SK-N-SH treated with all-trans-retinoic acid at 6 μM for 48 hours (cell line): ENCODE data around the gene SUSD6.

Source experiments
- ATAC-seq: fragments of 200-7000 bp; cut with Tn5 transposase; 3 replicates; pipeline ENCODE4 v1.9.1; 2020; ENCODE audit warnings: mild to moderate bottlenecking, moderate library complexity
- ARNTL ChIP-seq: fragments of 450-650 bp; formaldehyde crosslinking; IDR thresholded peaks from 2 replicates; pipeline ENCODE4 v1.5.0; 2020; ENCODE audit warnings: low read depth, mild to moderate bottlenecking, moderate library complexity, borderline replicate concordance
- BACH2 ChIP-seq: fragments of 250-450 bp; sonication (Bioruptor Pico); IDR thresholded peaks from 2 replicates; pipeline ENCODE4 v1.9.0; 2021; ENCODE audit warnings: mild to moderate bottlenecking, borderline replicate concordance
- CSDC2 ChIP-seq: fragments of 250-450 bp; sonication (Bioruptor Pico); IDR thresholded peaks from 2 replicates; pipeline ENCODE4 v1.5.0; 2020; ENCODE audit warnings: mild to moderate bottlenecking, moderate library complexity
- GLIS3 ChIP-seq: fragments of 250-450 bp; sonication (Bioruptor Pico); IDR thresholded peaks from 2 replicates; pipeline ENCODE4 v1.5.0; 2020; ENCODE audit warnings: mild to moderate bottlenecking, moderate library complexity
- ISL1 ChIP-seq: fragments of 250-450 bp; sonication (Bioruptor Pico); IDR thresholded peaks from 2 replicates; pipeline ENCODE4 v2.1.2; 2022; ENCODE audit warnings: mild to moderate bottlenecking, moderate library complexity
- OSR1 ChIP-seq: fragments of 250-450 bp; sonication (Bioruptor Pico); IDR thresholded peaks from 2 replicates; pipeline ENCODE4 v1.8.0; 2022; ENCODE audit warnings: moderate library complexity, mild to moderate bottlenecking, inconsistent platforms
- PATZ1 ChIP-seq: fragments of 250-450 bp; sonication (Bioruptor Pico); IDR thresholded peaks from 2 replicates; pipeline ENCODE4 v1.8.0; 2020; ENCODE audit warnings: mild to moderate bottlenecking, moderate library complexity, borderline replicate concordance
- PPARA ChIP-seq: fragments of 250-450 bp; sonication (Bioruptor Pico); IDR thresholded peaks from 2 replicates; pipeline ENCODE4 v1.5.0; 2020; ENCODE audit warnings: mild to moderate bottlenecking, borderline replicate concordance
- SNAI2 ChIP-seq: fragments of 250-450 bp; sonication (Bioruptor Pico); IDR thresholded peaks from 2 replicates; pipeline ENCODE4 v1.5.0; 2020; ENCODE audit warnings: mild to moderate bottlenecking, moderate library complexity
- TCF4 ChIP-seq: fragments of 250-450 bp; sonication (Bioruptor Pico); IDR thresholded peaks from 2 replicates; pipeline ENCODE4 v1.8.0; 2021; ENCODE audit warnings: mild to moderate bottlenecking, moderate library complexity, borderline replicate concordance
- TOX ChIP-seq: fragments of 250-450 bp; sonication (Bioruptor Pico); IDR thresholded peaks from 2 replicates; pipeline ENCODE4 v1.8.0; 2021; ENCODE audit warnings: mild to moderate bottlenecking, moderate library complexity, borderline replicate concordance
- ZC3H10 ChIP-seq: fragments of 250-450 bp; sonication (Bioruptor Pico); IDR thresholded peaks from 2 replicates; pipeline ENCODE4 v1.5.1; 2021; ENCODE audit warnings: mild to moderate bottlenecking, moderate library complexity
- ZFP3 ChIP-seq: fragments of 250-450 bp; sonication (Bioruptor Pico); IDR thresholded peaks from 2 replicates; pipeline ENCODE4 v1.5.0; 2020; ENCODE audit warnings: mild to moderate bottlenecking, moderate library complexity
- ZFP30 ChIP-seq: fragments of 450-650 bp; formaldehyde crosslinking; IDR thresholded peaks from 2 replicates; pipeline ENCODE4 v1.5.0; 2022; ENCODE audit warnings: mild to moderate bottlenecking, moderate library complexity
- ZNF565 ChIP-seq: fragments of 450-650 bp; formaldehyde crosslinking; conservative IDR thresholded peaks from 2 replicates; pipeline ENCODE4 v1.5.0; 2020; ENCODE audit warnings: low read depth, mild to moderate bottlenecking, moderate library complexity
- ZNF70 ChIP-seq: fragments of 450-650 bp; formaldehyde crosslinking; IDR thresholded peaks from 2 replicates; pipeline ENCODE4 v1.5.0; 2020; ENCODE audit warnings: mild to moderate bottlenecking, moderate library complexity
- ZNF8 ChIP-seq: fragments of 450-650 bp; formaldehyde crosslinking; IDR thresholded peaks from 2 replicates; pipeline ENCODE4 v1.5.0; 2020; ENCODE audit warnings: mild to moderate bottlenecking, moderate library complexity
- TF ChIP-seq, protein P1 (sequence below): fragments of 250-450 bp; sonication (Bioruptor Pico); IDR thresholded peaks from 2 replicates; pipeline ENCODE4 v1.8.0; 2021; ENCODE audit warnings: low read depth, mild to moderate bottlenecking, moderate library complexity, borderline replicate concordance
- TF ChIP-seq, protein P2 (sequence below): fragments of 250-450 bp; sonication (Bioruptor Pico); IDR thresholded peaks from 2 replicates; pipeline ENCODE4 v1.5.1; 2021; ENCODE audit warnings: mild to moderate bottlenecking, moderate library complexity

SUSD6 gene

DNA sequence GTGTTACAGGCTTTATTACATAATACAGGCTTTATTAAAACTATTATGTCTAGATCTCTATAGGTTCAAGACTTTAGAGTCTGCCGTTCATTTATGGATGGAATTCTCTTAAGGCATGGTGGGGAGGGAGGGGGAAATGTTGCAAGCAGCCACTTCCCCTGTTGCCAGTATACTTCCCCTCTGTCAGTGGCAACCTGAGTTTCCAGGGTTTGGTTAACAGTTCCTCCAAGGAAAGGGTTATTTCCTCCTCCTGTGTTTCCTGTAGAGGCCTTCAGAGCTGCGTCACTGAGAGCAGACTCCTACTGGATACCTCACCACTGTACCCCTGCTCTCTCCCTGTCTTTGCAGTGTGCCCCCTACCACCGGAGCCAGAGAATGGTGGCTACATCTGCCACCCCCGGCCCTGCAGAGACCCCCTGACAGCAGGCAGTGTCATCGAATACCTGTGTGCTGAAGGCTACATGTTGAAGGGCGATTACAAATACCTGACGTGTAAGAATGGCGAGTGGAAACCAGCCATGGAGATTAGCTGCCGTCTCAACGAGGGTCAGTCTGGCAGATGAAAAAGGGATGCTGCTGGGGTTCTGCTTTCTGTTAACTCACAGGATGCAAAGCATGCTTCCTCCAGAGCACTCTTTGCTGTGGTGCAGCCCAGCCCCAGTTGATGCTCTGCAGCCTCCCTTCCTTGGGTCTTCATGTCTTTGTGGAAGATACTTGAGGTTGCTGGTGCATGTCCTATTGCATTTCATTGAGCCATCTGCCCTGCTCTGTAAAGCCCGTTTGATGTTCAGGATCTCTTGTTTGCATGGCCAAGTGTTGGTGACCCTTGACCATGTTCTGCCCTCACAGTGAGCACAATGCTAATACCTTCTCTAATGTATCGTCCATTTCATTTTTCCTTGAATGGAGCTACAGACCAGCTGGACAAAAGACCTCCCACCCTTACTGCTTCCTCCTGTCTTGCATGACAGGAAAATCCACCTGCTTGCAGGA, 91.9 kb downstream of the SUSD6 start:
- TF ChIP-seq PPARA (no peak), ZFP3 (no peak), ZNF565 (no peak), ZC3H10 (CRISPR knock-in tag) (no peak), PATZ1 (no peak), CSDC2 (CRISPR knock-in tag) (no peak), ARNTL (no peak), ISL1 (CRISPR knock-in tag) (no peak), SNAI2 (CRISPR knock-in tag) (no peak), TCF4 (CRISPR knock-in tag) (no peak), ZFP30 (no peak)
- TF ChIP-seq, protein P1, sequence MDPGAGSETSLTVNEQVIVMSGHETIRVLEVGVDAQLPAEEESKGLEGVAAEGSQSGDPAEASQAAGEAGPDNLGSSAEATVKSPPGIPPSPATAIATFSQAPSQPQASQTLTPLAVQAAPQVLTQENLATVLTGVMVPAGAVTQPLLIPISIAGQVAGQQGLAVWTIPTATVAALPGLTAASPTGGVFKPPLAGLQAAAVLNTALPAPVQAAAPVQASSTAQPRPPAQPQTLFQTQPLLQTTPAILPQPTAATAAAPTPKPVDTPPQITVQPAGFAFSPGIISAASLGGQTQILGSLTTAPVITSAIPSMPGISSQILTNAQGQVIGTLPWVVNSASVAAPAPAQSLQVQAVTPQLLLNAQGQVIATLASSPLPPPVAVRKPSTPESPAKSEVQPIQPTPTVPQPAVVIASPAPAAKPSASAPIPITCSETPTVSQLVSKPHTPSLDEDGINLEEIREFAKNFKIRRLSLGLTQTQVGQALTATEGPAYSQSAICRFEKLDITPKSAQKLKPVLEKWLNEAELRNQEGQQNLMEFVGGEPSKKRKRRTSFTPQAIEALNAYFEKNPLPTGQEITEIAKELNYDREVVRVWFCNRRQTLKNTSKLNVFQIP (CRISPR knock-in tag): no peak
- ATAC-seq: no peak

DNA sequence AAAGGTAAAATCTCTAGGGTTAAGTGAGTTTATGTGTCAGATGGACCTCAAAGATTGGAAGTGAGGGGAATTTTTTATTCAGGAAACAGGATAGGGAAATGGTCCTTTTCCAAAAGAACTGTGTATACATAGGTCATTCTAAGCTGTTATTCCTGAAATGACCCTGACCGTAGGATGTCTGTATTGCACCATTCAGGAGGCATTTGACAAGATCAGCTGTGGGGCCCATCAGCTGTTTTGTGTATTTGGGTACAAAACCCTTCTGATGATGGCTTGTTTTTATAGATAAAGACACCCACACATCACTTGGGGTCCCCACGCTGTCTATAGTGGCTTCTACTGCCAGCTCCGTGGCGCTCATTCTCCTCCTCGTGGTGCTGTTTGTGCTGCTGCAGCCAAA, 92.9 kb downstream of the SUSD6 start:
- no peak for ATAC-seq
- TF ChIP-seq ARNTL (no peak), OSR1 (CRISPR knock-in tag) (no peak), PATZ1 (no peak), ZNF8 (CRISPR knock-in tag) (no peak), GLIS3 (CRISPR knock-in tag) (no peak), BACH2 (no peak)

GRCh38 chr14:69705706-69706105, 94.3 kb downstream of the SUSD6 start:
- no peak for ATAC-seq
- TF ChIP-seq, protein P1 (CRISPR knock-in tag): no peak
- no peak for TF ChIP-seq ARNTL

DNA sequence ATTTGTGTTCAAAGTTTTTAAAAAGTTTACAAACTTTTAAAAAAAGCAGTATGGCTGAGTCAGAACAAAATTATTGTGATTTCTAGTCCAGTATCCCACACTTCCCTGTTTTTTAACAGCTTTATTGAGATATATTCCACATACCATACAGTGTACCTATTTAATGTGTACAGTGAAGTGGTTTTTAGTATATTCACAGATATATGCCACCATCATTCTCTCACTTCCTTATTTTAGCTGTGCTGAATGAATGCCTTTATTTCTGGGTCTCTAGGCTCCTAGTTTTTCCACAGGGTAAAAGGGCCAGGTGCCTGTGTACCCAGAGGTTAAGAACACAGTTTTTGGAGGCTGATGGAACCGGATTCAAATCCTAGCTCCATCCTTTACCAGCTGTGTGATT, 96.7 kb downstream of the SUSD6 start:
- TF ChIP-seq ARNTL: no peak
- no peak for TF ChIP-seq ZNF565
- no peak for TF ChIP-seq OSR1 (CRISPR knock-in tag)
- TF ChIP-seq SNAI2 (CRISPR knock-in tag): no peak
- TF ChIP-seq, protein P1 (CRISPR knock-in tag): no peak
- no peak for TF ChIP-seq TOX (CRISPR knock-in tag)
- no peak for TF ChIP-seq ISL1 (CRISPR knock-in tag)
- TF ChIP-seq TCF4 (CRISPR knock-in tag): no peak
- TF ChIP-seq, protein P2, sequence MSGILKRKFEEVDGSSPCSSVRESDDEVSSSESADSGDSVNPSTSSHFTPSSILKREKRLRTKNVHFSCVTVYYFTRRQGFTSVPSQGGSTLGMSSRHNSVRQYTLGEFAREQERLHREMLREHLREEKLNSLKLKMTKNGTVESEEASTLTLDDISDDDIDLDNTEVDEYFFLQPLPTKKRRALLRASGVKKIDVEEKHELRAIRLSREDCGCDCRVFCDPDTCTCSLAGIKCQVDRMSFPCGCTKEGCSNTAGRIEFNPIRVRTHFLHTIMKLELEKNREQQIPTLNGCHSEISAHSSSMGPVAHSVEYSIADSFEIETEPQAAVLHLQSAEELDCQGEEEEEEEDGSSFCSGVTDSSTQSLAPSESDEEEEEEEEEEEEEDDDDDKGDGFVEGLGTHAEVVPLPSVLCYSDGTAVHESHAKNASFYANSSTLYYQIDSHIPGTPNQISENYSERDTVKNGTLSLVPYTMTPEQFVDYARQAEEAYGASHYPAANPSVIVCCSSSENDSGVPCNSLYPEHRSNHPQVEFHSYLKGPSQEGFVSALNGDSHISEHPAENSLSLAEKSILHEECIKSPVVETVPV: no peak
- no peak for TF ChIP-seq GLIS3 (CRISPR knock-in tag)
- no peak for TF ChIP-seq ZFP3
- TF ChIP-seq PPARA: no peak
- TF ChIP-seq ZNF70 (CRISPR knock-in tag): no peak
- no peak for TF ChIP-seq ZFP30
- ATAC-seq: no peak
